Ovary (tissue), 3 donors: ENCODE measurements around the gene FOXP1.

Experiments
- EP300 ChIP-seq: sonication (generic); formaldehyde crosslinking; IDR thresholded peaks from one replicate; pipeline ENCODE4 v1.6.1; 2017; ENCODE audit warnings: antibody characterized with exemption
- POLR2A ChIP-seq: fragments of 450-650 bp; IDR thresholded peaks from one replicate; pipeline ENCODE4 v1.6.1; 2017; ENCODE audit warnings: antibody characterized with exemption, mild to moderate bottlenecking, moderate library complexity
- TF ChIP-seq, protein P1 (sequence below), 3 donors: fragments of 450-650 bp in 2 of 3; fragments of 200-600 bp in 1 of 3; IDR thresholded peaks; one replicate each; pipeline versions ENCODE4 v1.5.1 to v1.8.0; 2016 to 2022; ENCODE audit warnings: antibody characterized with exemption in 3 of 3, mild to moderate bottlenecking in 1 of 3
- donor health status: DM: no; HTN: no; CAD: no.

DNA sequence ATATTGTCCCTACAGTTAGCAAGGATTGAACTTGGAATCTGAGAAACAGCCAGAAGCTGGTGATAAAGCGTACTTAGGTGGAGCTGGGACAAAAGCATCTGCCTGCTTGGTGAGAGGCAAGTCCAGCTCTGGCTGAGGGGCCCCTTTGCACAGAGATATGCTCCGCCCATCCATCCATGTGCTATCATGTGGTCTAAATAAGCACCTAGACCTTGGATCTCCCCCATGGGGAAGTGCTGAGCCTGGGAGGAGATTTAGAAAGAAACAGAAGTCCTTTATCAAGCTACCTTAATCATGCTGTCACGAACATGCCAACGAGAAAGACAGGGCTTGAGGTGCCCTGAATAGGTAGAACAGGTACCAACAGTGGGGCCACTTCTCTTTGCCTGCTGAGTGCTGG, 369.5 kb downstream of the FOXP1 start:
- TF ChIP-seq POLR2A (no peak), EP300 (no peak)
- TF ChIP-seq, protein P1, sequence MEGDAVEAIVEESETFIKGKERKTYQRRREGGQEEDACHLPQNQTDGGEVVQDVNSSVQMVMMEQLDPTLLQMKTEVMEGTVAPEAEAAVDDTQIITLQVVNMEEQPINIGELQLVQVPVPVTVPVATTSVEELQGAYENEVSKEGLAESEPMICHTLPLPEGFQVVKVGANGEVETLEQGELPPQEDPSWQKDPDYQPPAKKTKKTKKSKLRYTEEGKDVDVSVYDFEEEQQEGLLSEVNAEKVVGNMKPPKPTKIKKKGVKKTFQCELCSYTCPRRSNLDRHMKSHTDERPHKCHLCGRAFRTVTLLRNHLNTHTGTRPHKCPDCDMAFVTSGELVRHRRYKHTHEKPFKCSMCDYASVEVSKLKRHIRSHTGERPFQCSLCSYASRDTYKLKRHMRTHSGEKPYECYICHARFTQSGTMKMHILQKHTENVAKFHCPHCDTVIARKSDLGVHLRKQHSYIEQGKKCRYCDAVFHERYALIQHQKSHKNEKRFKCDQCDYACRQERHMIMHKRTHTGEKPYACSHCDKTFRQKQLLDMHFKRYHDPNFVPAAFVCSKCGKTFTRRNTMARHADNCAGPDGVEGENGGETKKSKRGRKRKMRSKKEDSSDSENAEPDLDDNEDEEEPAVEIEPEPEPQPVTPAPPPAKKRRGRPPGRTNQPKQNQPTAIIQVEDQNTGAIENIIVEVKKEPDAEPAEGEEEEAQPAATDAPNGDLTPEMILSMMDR (IDR thresholded peaks at IDR 0.05), result no peak
